Measurements from ENCODE around the gene SUGCT.

SUGCT gene

GRCh38 chr7:40865441-40866233 lies 730.8 kb downstream of the SUGCT start:
- TF ChIP-seq, protein P1, sequence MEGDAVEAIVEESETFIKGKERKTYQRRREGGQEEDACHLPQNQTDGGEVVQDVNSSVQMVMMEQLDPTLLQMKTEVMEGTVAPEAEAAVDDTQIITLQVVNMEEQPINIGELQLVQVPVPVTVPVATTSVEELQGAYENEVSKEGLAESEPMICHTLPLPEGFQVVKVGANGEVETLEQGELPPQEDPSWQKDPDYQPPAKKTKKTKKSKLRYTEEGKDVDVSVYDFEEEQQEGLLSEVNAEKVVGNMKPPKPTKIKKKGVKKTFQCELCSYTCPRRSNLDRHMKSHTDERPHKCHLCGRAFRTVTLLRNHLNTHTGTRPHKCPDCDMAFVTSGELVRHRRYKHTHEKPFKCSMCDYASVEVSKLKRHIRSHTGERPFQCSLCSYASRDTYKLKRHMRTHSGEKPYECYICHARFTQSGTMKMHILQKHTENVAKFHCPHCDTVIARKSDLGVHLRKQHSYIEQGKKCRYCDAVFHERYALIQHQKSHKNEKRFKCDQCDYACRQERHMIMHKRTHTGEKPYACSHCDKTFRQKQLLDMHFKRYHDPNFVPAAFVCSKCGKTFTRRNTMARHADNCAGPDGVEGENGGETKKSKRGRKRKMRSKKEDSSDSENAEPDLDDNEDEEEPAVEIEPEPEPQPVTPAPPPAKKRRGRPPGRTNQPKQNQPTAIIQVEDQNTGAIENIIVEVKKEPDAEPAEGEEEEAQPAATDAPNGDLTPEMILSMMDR (IDR thresholded peaks at IDR 0.05; ENCODE audit: control extremely low read depth, extremely low read depth, low read depth, missing control alignments): no peak
- DNase-seq (ENCODE audit: extremely low spot score): no peak
- POLR2A ChIA-PET: no interaction called here
- CTCF ChIA-PET: interaction anchor here (1.1 kb wide), 1 partner anchor 829 kb away, joined by 3 read pairs; no protein-coding TSS in a partner anchor

DNA sequence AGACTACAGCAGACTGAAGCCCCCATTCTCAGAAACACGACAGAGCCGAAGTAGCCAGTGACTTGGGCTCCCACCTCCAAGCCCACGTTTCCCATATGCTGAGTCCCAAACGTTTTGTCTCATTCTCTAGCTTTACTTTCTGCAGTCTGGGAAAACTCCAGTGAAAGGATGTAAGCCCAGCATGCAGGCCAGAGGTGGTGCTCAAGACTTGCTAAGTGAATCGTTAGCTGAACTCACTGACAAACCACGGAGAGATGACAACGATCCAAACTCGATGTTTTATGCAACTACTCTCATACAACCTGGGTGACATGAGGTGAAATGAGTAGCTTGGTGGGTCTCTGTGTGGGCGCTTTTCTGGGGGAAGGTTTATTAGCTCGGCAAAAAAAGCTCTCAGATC lies 731.8 kb downstream of the SUGCT start:
- ChIA-PET CTCF (interaction anchor here (1.1 to 1.2 kb wide), 2 partner anchors 12 to 828 kb away, joined by 3 read pairs; no protein-coding TSS in a partner anchor), POLR2A (no interaction called here)
- TF ChIP-seq, protein P1 (IDR thresholded peaks at IDR 0.05; ENCODE audit: control extremely low read depth, extremely low read depth, low read depth, missing control alignments): no peak
- DNase-seq (ENCODE audit: extremely low spot score): no peak

DNA sequence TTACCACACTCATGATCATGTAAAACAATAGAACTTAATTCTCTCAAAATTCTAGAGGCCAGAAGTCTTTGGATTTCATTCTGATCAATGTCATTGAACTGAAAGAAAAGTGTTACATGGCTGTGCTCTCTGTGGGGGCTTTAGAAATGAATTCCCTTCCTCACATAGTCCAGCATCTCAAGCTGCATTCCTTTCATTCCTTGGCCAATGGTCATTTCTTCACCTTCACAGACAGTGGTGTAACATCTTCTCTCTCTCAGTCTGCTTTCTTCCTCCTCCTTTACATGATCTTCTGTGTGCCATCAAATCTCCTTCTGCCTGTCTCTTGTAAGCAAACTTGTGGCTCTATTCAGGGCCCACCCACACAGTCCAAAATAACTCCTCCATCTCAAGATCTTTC lies 735.3 kb downstream of the SUGCT start:
- POLR2A ChIA-PET: no interaction called here
- TF ChIP-seq, protein P1 (IDR thresholded peaks at IDR 0.05; ENCODE audit: control extremely low read depth, extremely low read depth, low read depth, missing control alignments): no peak
- DNase-seq (ENCODE audit: extremely low spot score): no peak
- CTCF ChIA-PET: interaction anchor here (1.1 kb wide), 1 partner anchor 10 kb away, joined by 3 read pairs; no protein-coding TSS in a partner anchor

DNA sequence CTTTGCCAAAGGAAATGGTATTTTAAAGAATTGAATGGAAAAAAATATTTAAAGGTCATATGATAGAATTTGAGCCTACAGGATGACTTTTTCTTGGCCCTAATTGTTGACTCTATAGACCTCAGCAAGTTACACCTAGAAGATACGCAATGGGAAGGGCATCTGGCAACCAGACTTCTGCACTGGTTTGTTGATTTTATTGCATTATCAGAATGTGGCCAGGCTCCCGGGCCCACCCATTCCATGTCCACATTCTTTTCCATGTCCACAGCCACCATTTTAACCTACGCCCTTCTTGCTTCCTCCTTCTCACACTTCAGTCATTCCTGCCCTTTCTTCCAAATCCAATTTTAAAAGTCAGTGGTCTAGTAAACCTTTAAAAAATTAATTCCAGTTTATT lies 738.4 kb downstream of the SUGCT start:
- no peak for DNase-seq (ENCODE audit: extremely low spot score)
- ChIA-PET POLR2A (no interaction called here), CTCF (no interaction called here)
- TF ChIP-seq, protein P1 (IDR thresholded peaks at IDR 0.05; ENCODE audit: control extremely low read depth, extremely low read depth, low read depth, missing control alignments): no peak

- ChIA-PET CTCF (no interaction called here), POLR2A (no interaction called here)
- TF ChIP-seq, protein P1 (IDR thresholded peaks at IDR 0.05; ENCODE audit: control extremely low read depth, extremely low read depth, low read depth, missing control alignments): no peak
- DNase-seq (ENCODE audit: extremely low spot score): no peak
Measured at GRCh38 chr7:40874756-40875155, 740.0 kb downstream of the SUGCT start.

DNA sequence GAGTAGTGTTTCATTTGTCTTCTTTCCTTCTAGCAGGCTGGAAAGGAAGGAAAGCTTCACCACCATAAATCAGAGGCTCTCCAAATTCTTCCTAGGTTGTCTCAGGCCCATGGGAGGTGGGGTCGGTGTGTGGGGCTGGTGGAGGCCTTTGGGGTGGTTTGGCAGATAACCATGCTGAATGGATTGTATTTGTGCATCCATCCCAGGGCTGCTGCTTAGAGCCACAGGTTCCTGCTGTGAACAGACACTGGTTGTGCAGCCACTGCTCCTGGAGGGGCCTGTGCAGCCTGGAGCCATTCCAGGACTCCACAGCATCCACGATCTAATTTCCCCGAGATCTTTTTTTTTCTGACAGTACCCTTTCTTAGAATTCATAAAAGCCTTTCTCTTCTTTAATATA lies 741.8 kb downstream of the SUGCT start:
- DNase-seq (ENCODE audit: extremely low spot score): no peak
- ChIA-PET CTCF (no interaction called here), POLR2A (no interaction called here)
- TF ChIP-seq, protein P1 (IDR thresholded peaks at IDR 0.05; ENCODE audit: control extremely low read depth, extremely low read depth, low read depth, missing control alignments): no peak
